Measurements from ENCODE around the gene RNF223. TPM values are rescaled to one million over a fixed set of nuclear protein-coding genes. Genes with fewer than 3 reads are reported as not detected.

Gene RNF223
- total RNA-seq, 1 donor from 2014 or later: not detected

GRCh38 chr1:1088801-1089680, 14.9 kb upstream of the RNF223 start:
- H3K4me3 Mint-ChIP-seq (ENCODE audit: unreplicated experiment): no peak overlapping the region
- H3K4me1 Mint-ChIP-seq (ENCODE audit: unreplicated experiment): no peaks in the 10 kb centered on the region
- H3K27me3 Mint-ChIP-seq (ENCODE audit: unreplicated experiment): no peaks in the 10 kb centered on the region
- TF ChIP-seq CTCF (IDR thresholded peaks at IDR 0.05): no peak
- H3K36me3 Mint-ChIP-seq (ENCODE audit: unreplicated experiment): no peaks in the 10 kb centered on the region
- no peak overlapping the region for H3K27ac Mint-ChIP-seq (ENCODE audit: unreplicated experiment)
- DNase-seq (ENCODE audit: extremely low spot score, unreplicated experiment): peak; percentile 84
- H3K9me3 Mint-ChIP-seq (ENCODE audit: unreplicated experiment): no peaks in the 10 kb centered on the region

GRCh38 chr1:1088029-1088800, 14.1 kb upstream of the RNF223 start:
- Mint-ChIP-seq H3K36me3 (ENCODE audit: unreplicated experiment) (peaks cover 3% of the 10 kb centered on the region), H3K9me3 (ENCODE audit: unreplicated experiment) (no peaks in the 10 kb centered on the region), H3K4me1 (ENCODE audit: unreplicated experiment) (no peaks in the 10 kb centered on the region), H3K27ac (ENCODE audit: unreplicated experiment) (no peak overlapping the region), H3K4me3 (ENCODE audit: unreplicated experiment) (no peak overlapping the region), H3K27me3 (ENCODE audit: unreplicated experiment) (no peaks in the 10 kb centered on the region)
- TF ChIP-seq CTCF (IDR thresholded peaks at IDR 0.05): no peak
- peak; percentile 75 for DNase-seq (ENCODE audit: extremely low spot score, unreplicated experiment)

GRCh38 chr1:1087351-1088028, 13.4 kb upstream of the RNF223 start:
- peaks cover 3% of the 10 kb centered on the region for H3K36me3 Mint-ChIP-seq (ENCODE audit: unreplicated experiment)
- H3K9me3 Mint-ChIP-seq (ENCODE audit: unreplicated experiment): no peaks in the 10 kb centered on the region
- no peak for TF ChIP-seq CTCF (IDR thresholded peaks at IDR 0.05)
- no peak overlapping the region for H3K4me3 Mint-ChIP-seq (ENCODE audit: unreplicated experiment)
- peak; percentile 73 for DNase-seq (ENCODE audit: extremely low spot score, unreplicated experiment)
- no peak overlapping the region for H3K27ac Mint-ChIP-seq (ENCODE audit: unreplicated experiment)
- H3K4me1 Mint-ChIP-seq (ENCODE audit: unreplicated experiment): no peaks in the 10 kb centered on the region
- no peaks in the 10 kb centered on the region for H3K27me3 Mint-ChIP-seq (ENCODE audit: unreplicated experiment)

- H3K36me3 Mint-ChIP-seq (ENCODE audit: unreplicated experiment): peaks cover 3% of the 10 kb centered on the region
- peak; percentile 77 for DNase-seq (ENCODE audit: extremely low spot score, unreplicated experiment)
- no peak overlapping the region for H3K4me3 Mint-ChIP-seq (ENCODE audit: unreplicated experiment)
- TF ChIP-seq CTCF (IDR thresholded peaks at IDR 0.05): no peak
- no peak overlapping the region for H3K27ac Mint-ChIP-seq (ENCODE audit: unreplicated experiment)
- no peaks in the 10 kb centered on the region for H3K9me3 Mint-ChIP-seq (ENCODE audit: unreplicated experiment)
- no peaks in the 10 kb centered on the region for H3K4me1 Mint-ChIP-seq (ENCODE audit: unreplicated experiment)
- H3K27me3 Mint-ChIP-seq (ENCODE audit: unreplicated experiment): no peaks in the 10 kb centered on the region
Observed at GRCh38 chr1:1086911-1087341, 12.8 kb upstream of the RNF223 start.

All from osteocyte (in vitro differentiated cells).